Kidney capillary endothelial cell (primary cell): Measurements from ENCODE around the gene GSTA2.
"Not testable (repeated sequence)": the region's sequence is repeated elsewhere in the genome, so short reads cannot be mapped to it uniquely, and the experiment has no call there.

ENCODE experiments used
- DNase-seq: peaks from one replicate; pipeline ENCODE4 v3.0.0-alpha.2; 2018; ENCODE audit warnings: low spot score

Gene GSTA2

DNA sequence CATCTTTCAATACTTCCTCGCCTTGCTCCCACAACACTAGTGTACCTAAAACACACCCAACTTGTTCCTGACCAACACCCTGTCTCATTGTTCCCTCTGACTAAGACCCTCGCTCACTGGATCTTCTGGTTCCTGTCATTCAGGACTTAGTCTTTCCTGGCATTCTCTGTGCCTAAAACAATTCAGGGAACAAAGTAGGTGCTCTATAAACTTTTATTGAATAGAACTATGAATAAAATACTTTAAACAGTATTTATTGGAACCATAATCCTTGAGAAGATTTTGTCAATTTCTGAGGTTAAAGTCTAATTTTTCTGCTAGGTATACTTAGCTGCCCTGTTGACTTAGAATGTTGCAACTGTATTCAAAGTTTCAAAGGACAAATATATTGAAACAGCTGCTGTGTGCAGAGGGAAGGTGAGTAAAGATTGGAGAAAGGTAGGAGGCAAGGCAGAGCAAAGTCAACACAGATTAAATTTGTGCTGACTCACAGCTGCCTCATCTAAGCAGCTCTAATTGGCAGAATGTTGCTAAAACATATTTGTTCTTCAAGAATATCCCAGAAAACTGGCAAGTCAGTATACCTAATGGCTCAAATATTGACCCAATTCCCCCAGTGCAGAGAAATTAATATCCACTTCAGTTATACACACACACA lies 37.6 kb downstream of the GSTA2 start:
- DNase-seq, result no peak

- no peak for DNase-seq
Observed at GRCh38 chr6:52725143-52725534, 38.1 kb downstream of the GSTA2 start.

DNA sequence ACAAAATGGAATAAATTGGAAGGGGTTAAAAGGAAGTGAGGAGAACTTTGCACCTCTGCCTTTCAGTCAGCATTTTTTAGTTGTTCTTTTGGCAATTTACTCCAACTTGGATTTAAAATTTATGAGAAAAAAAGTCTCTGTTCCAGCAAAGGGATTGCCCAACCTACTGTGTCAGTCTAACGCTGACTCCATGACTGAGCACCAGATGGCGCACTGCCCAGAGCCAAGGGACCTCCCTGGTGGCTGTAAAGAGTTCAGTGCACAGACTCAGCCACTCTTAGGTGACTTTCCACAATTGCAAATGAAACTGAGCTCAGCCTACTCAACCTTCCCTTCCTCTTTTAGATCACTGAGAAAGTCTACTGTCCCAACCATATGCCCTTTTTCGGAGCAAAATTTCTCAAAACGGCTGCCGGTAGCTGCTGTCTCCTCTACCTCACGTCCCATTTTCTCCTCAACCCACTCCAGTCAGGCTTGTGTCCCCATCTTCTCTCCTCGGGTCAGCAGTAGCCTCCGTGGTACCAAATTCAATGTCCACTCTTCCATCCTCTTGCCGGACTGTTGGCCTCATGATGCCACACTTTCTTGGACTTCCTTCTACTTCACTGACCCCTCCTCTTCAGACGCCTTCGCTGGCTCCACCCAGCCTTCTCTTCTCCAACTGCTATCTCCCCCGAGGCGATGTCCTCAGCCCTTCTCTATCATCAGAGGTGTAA lies 38.7 kb downstream of the GSTA2 start:
- DNase-seq, result peak; percentile 21

DNA sequence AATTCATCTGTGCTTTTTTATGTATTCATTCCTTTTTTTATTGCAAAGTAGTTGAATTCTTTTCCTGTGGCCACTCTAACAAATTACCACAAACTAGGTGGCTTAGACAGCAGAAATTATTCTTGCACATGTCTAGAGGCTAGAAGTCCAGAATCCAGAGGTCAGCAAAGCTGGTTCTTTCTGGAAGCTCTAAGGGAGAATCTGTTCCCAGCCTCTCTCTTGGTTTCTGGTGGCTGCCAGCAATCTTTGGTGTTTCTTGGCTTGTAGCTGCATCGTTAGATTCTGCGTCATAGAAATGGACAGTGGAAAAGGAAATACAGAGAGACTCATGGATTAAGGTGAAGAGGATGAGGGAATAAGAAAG lies 39.3 kb downstream of the GSTA2 start:
- no peak for DNase-seq

DNA sequence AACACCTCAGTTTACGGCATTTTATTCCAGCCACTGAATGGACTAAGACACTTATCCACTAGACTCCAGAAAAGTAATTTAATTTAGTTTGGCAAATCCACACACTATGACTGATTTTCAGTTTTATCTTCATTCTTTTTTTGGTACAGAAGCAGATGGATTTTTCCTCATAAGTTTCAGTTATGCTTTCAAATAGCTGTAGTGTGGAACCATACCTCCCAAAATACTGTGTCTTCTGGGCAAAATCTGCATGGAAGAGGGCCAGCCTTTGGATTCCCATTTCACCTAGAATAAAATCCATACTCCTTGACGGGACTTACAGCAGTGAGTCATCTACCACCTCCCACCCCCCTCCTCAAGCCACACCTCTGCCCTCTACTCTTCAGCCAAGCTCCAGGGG lies 43.0 kb downstream of the GSTA2 start:
- no peak for DNase-seq

GRCh38 chr6:52718550-52718949 lies 44.7 kb downstream of the GSTA2 start:
- DNase-seq, result no peak

- DNase-seq, result not testable (repeated sequence)
Observed at GRCh38 chr6:52714761-52715160, 48.5 kb downstream of the GSTA2 start.

- no peak for DNase-seq
Observed at GRCh38 chr6:52712136-52712535, 51.1 kb downstream of the GSTA2 start.

DNA sequence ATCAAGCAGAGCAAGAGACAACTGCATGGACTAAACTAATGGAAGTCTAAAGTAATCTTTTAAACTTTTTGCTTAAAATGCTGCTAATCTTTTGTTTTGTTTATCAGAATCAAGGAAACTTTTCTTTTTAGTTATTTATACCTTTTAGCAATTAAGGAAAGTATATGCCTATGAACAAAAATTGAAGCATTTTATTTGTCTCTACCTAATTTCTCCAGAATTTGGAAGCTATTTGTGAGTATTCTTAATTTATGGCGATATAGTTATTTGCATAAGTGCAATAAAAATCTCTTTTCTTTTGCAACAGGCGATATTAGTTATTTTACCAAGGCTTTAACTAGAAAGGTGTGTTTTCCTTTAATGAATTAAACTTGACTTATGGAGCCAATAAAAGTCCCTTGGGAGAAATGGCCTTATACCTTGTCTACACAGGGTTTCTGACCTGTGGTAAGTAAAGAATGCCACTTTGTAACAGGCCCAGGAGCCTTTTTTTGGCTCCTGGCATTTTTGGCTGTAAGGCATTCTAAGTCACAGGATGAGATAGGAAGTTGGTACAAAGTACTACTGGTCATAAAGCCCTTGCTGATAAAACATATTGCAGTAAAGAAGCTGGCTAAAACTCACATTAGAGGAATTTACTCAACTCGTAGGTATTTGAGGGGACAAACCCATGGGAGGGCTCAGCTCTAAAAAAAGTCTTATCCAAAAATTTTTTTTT lies 55.2 kb downstream of the GSTA2 start:
- no peak for DNase-seq

DNA sequence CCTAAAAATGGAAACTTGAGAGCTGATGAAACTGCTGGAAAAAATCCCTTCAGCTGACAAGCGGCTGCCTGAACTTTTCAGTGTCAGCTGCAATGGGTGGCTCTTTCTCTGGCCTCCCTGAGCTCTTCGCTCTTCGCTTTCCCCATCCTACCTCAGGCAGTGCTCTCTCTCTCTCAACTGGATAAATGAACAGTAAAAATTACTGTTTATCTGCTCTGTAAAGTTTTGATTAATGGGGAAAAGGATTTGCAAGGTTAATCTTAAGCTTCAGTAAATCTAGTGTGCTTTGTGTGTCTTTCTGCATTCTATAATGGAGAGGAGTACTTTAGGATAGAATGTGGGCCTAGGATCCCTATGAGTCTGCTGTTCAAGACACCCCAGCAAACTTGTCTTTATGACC lies 57.3 kb downstream of the GSTA2 start:
- no peak for DNase-seq

- DNase-seq, result not testable (repeated sequence)
Observed at GRCh38 chr6:52704781-52705502, 58.3 kb downstream of the GSTA2 start.

- DNase-seq, result no peak
Observed at GRCh38 chr6:52704060-52704459, 59.2 kb downstream of the GSTA2 start.
